ENCODE measurements around the gene PDE3A.
"Not testable (repeated sequence)": the region's sequence is repeated elsewhere in the genome, so short reads cannot be mapped to it uniquely, and the experiment has no call there.

Gene PDE3A

GRCh38 chr12:20374795-20375194 is 6.5 kb downstream of the PDE3A start:
- no peak for DNase-seq (ENCODE audit: low read depth in 2 of 2)

- no peak for DNase-seq (ENCODE audit: low read depth in 2 of 2)
These were observed 7.2 kb downstream of the PDE3A start for GRCh38 chr12:20375560-20375959.

DNA sequence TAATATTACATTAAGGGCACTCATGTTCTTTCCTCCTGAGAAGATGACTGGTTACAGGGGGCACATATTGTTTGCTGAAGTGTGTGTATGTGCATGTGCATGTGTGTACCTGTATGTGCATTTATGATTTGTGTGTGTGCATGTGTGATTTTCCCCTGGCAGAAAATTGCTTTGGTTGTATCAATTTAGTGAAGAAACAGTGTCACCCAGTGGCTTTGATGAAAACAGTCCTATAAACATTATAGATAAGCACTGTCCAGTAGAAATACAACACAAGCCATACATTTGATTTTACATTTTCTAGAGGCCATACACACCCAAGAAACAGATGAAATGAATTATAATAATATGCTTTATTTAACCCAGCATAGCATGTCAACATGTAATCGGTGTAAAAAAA is 8.6 kb downstream of the PDE3A start:
- no peak for DNase-seq (ENCODE audit: low read depth in 2 of 2)

DNA sequence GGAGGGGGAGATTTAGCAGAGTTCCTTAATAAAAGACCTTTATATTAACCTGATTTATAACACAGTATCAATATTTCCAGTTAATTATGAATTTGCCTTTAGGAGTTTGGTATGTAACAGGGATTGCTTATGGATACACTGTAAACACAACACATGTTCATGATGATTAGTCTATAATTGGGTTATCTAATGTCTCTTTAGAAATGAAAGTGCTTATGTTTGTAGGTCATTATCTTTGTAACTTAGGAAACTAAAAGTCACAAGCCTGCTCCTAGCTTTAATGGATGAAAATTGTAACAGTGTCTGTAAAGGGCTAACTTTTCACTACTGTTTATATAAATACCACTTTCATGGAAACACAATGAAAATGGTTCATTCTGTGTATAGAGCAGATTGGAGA is 9.4 kb downstream of the PDE3A start:
- DNase-seq (ENCODE audit: low read depth in 2 of 2) = no peak

GRCh38 chr12:20382117-20382516 is 13.8 kb downstream of the PDE3A start:
- no peak for DNase-seq (ENCODE audit: low read depth in 2 of 2)

- no peak for DNase-seq (ENCODE audit: low read depth in 2 of 2)
These were observed 15.3 kb downstream of the PDE3A start for GRCh38 chr12:20383612-20384011.

GRCh38 chr12:20384836-20385235 is 16.5 kb downstream of the PDE3A start:
- DNase-seq (ENCODE audit: low read depth in 2 of 2) = not testable (repeated sequence)

DNA sequence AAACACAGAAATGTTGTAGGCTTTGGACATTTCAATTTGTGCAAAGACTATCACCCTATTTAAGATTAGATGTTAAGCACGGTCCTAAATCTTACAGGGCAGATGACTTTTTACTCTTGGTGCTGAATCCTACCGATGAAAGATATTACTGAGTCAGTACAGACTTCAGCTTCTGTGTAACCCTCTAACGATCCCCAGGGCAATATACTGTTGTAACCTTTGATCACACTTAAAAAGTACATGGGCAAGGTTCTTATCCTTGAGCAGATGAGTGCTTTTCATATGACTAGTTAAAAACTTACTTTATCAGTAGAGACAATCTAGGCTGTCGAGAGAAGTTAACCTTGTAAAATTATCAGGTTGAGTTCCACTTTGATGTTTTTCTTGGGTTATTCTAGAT is 22.5 kb downstream of the PDE3A start:
- no peak for DNase-seq (ENCODE audit: low read depth in 2 of 2)

DNA sequence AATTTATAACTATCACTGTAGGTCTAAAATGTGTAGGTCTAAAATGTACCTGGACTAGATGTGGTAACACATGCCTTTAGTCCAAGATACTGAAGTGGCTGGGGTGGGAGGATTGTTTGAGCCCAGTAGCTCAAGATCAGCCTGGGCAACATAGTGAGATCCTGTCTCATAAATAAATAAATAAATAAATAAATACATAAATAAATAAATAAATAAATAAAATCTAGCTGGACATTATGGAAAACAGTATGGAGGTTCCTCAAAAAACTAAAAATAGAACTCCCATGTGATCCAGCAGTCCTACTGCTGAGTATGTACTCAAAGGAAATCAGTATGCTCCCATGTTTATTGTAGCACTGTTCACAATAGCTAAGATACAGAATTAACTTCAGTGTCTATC is 24.0 kb downstream of the PDE3A start:
- DNase-seq (ENCODE audit: low read depth in 2 of 2) = no peak

DNA sequence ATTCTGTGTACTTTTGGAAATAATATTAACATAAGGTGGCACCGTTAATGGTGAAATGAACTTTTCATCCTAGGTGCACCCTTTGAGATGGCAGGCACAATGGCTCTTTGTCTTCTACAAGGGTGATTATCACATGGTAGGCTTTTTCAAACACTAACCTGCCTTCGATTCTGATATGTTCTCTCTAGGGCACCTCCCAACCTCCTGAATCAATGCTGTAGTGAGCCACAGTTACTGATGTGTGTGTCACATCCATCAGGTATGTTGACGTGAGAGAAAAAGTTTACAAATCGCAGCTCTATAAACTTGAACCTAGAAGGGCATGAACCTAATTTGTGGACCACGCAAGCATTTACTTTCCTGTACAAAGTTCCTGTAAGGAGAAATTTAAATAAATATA is 25.4 kb downstream of the PDE3A start:
- no peak for DNase-seq (ENCODE audit: low read depth in 2 of 2)

DNA sequence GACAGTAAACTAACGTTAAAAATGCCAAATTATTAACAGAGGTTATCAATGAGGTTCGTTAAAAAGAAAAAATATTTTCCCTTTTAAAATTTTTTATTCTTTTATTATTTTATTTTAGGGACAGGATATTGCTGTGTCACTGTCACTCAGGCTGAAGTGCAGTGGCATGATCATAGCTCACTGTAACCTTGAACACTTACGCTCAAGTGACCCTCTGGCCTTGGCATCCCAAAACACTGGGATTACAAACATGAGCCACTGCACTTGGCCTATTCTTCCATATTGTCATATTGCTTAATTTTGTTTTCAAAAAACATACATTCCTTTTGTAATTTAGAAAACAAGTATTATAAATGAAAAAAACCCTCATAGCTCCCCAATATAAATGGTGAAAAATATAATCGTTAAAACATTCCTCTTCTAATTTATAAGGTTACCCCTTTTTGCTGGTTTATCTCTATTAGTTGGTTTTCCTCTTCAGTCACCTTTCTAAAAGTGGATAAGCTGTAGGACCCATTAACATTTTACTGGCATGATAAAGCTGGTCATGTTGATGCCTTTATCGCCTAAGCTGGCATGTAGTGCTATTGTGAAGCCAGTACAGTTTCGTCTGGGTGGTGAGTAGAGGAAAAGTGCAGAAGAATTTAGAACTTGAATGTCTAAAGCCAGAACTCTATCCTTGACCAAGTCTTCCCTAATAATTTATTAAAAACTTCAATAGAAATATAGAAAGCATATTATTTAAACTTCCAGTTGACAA is 27.6 kb downstream of the PDE3A start:
- DNase-seq (ENCODE audit: low read depth in 2 of 2) = no peak

DNA sequence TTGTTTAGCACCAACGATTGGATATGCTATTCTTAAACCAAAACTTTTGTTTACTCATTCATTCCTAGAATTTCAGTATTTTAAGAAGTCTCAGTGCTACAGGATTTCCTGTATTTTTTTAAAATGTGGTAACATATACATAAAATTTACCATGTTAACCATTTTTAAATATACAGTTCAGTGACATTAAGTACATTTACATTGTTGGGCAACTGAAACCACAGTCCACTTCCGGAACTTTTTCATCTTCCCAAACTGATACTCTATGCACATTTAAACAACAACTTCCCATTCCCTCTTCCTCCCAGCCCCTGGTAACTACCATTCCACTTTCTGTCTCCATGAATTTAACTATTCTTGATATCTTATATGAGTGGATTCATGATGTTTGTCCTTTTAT is 30.3 kb downstream of the PDE3A start:
- no peak for DNase-seq (ENCODE audit: low read depth in 2 of 2)

- no peak for DNase-seq (ENCODE audit: low read depth in 2 of 2)
These were observed 31.7 kb downstream of the PDE3A start for GRCh38 chr12:20400003-20400402.

GRCh38 chr12:20403230-20403629 is 34.9 kb downstream of the PDE3A start:
- DNase-seq (ENCODE audit: low read depth in 2 of 2) = no peak

GRCh38 chr12:20404576-20405346 is 36.4 kb downstream of the PDE3A start:
- no peak for DNase-seq (ENCODE audit: low read depth in 2 of 2)

DNA sequence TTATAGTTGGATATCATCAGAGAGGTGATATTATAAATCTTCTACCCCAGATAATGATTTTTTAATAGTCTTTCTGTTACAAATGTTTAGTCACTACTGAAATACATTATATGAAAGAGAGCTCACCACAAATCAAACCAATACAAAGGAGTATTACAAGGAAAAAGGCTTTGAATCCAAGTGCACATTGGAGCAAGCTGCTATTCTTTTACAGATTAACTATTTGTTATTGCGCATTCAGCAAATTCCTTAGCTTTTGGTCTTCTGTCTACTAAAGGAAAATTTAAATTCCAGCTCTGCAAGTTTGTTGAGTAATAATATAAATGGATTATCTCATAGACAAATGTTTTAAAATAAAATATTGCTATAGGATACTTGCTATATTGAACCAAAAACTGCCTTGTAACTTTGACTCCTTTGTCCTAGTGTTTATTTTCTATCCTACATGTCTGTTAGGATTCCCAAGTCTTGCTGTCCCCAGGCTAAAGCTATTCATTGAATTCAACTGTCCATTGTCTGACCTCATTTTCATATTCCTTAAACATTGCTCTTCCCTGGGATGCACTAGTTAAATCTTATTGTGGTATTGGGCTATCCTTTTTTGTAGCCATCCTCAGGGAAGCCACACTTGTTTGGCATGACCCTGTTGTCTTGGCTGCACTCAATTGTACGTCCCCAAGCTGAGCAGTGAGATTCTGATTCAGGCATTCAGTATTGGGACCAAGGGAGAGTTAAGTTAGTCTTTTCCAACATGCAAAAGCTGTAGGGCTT is 41.5 kb downstream of the PDE3A start:
- no peak for DNase-seq (ENCODE audit: low read depth in 2 of 2)

DNA sequence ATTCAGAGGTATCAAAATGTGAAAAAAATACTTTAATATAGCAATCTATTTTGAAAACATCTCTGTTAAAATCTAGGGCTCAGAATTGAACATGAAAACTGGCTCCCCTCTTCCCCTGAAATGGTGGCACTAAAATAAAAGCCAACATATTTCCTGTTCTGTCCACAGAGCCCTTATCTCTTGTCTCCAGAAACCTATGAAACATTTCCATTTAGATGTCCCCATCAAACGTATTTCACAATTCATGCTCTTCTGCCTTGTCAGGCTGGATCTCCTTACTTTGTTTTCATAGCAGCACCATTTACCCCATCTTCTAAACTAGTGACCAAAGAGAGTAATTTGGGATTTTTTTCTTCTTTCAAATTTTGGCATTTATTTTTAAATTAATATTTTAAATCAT is 42.4 kb downstream of the PDE3A start:
- no peak for DNase-seq (ENCODE audit: low read depth in 2 of 2)

GRCh38 chr12:20411345-20411744 is 43.0 kb downstream of the PDE3A start:
- DNase-seq (ENCODE audit: low read depth in 2 of 2) = no peak

- DNase-seq (ENCODE audit: low read depth in 2 of 2) = no peak
These were observed 46.7 kb downstream of the PDE3A start for GRCh38 chr12:20415028-20415427.

GRCh38 chr12:20415641-20416040 is 47.3 kb downstream of the PDE3A start:
- DNase-seq (ENCODE audit: low read depth in 2 of 2) = no peak

- no peak for DNase-seq (ENCODE audit: low read depth in 2 of 2)
These were observed 52.2 kb downstream of the PDE3A start for GRCh38 chr12:20420557-20420956.

DNA sequence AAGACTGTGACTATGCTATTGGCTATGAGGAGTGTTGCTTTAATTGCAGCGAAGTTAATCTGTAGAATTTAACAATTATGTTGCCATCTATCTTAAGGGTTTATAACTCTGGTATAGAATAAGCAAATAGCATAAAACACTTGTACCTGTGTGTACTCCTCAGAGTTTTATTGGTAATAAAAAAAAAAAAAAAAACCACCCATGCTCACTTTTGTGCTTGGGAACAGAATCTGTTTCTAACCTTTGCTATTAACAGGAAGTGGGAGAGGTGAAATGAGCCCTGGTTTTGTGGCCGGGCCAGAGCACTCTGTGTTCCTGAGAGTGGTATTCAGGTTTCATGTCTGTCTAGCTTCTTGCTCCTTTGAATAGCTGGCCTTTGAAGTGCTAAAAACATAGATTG is 53.1 kb downstream of the PDE3A start:
- no peak for DNase-seq (ENCODE audit: low read depth in 2 of 2)

DNA sequence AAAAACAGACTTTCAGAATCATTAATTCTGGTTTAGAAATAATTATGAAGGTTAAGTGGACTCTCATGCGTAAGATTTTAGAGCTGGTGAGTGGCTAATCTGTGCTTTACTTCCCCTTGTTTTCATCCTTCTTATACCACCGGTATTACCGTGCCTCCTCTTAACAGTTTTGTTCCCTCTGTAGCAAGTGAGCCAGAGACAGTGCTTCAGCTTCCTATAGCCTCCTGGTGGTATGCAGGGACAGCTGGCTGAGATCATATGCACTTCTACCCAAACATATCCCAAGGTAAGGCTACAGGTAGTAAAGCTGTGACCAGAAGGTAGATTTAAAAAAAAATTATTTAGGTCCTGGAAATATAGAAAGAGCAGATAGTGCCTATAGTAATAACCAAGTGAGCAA is 55.2 kb downstream of the PDE3A start:
- DNase-seq (ENCODE audit: low read depth in 2 of 2) = no peak
